GM18505 (cell line): ENCODE results near the gene APOBR.

Experiments
- ATAC-seq: cut with Tn5 transposase; IDR thresholded peaks from one replicate; pipeline ENCODE4 v1.9.1; 2021; ENCODE audit not compliant: unreplicated experiment
- POLR2A ChIP-seq: IDR thresholded peaks from 4 replicates; pipeline ENCODE4 v1.6.1; 2011; ENCODE audit warnings: borderline replicate concordance; ENCODE audit not compliant: insufficient read depth, insufficient read length; ENCODE audit errors: extremely low read depth

Gene APOBR

GRCh38 chr16:28528463-28528867 lies 34.0 kb downstream of the APOBR start:
- TF ChIP-seq POLR2A, result no peak

GRCh38 chr16:28529124-28529523 lies 34.7 kb downstream of the APOBR start:
- TF ChIP-seq POLR2A, result no peak
- ATAC-seq, result no peak

More at GRCh38 chr16:28528463-28528867, 34.0 kb downstream of the APOBR start:
- no peak for ATAC-seq

- TF ChIP-seq POLR2A, result no peak
- ATAC-seq, result no peak
Measured at GRCh38 chr16:28531777-28532744, 37.6 kb downstream of the APOBR start.

- no peak for ATAC-seq
- no peak for TF ChIP-seq POLR2A
Measured at GRCh38 chr16:28532940-28533647, 38.7 kb downstream of the APOBR start.

- ATAC-seq, result no peak
- TF ChIP-seq POLR2A, result no peak
Measured at GRCh38 chr16:28534542-28535373, 40.3 kb downstream of the APOBR start.

GRCh38 chr16:28537076-28537475 lies 42.6 kb downstream of the APOBR start:
- ATAC-seq, result no peak
- no peak for TF ChIP-seq POLR2A

GRCh38 chr16:28537964-28538732 lies 43.7 kb downstream of the APOBR start:
- ATAC-seq, result no peak
- TF ChIP-seq POLR2A, result no peak

- ATAC-seq, result no peak
- no peak for TF ChIP-seq POLR2A
Measured at GRCh38 chr16:28538733-28539596, 44.5 kb downstream of the APOBR start, which contains the start of gene NUPR1. TSS of gene NUPR1 (minus strand) at chr16:28538974. CDS start at chr16:28538907, 67 bp downstream.

GRCh38 chr16:28540346-28540745 lies 45.9 kb downstream of the APOBR start:
- no peak for ATAC-seq
- no peak for TF ChIP-seq POLR2A

- no peak for TF ChIP-seq POLR2A
- no peak for ATAC-seq
Measured at GRCh38 chr16:28542646-28543045, 48.2 kb downstream of the APOBR start.

- TF ChIP-seq POLR2A, result no peak
- ATAC-seq, result no peak
Measured at GRCh38 chr16:28543072-28543471, 48.6 kb downstream of the APOBR start.
